Astrocyte (in vitro differentiated cells and primary cell): ENCODE data around the gene LMTK2. TPM values are rescaled to one million over a fixed set of nuclear protein-coding genes. Genes with fewer than 3 reads are reported as not detected.

Experiments
- DNase-seq: peaks from one replicate; pipeline ENCODE4 v3.0.0-alpha.2; 2010; ENCODE audit warnings: low read depth
- FAIRE-seq: peaks from 2 replicates; lab custom pipeline; 2011; peaks lifted over from hg19 to GRCh38; lab: Jason Lieb, UNC
- H2AFZ ChIP-seq: 2 replicates; pipeline ENCODE4 v1.6.0; 2012; ENCODE audit warnings: low read depth, low read length, inconsistent platforms
- H3K27ac ChIP-seq: 2 replicates; pipeline ENCODE4 v1.5.1; 2011; ENCODE audit warnings: low read depth, low read length, inconsistent platforms
- H3K27me3 ChIP-seq: 2 replicates; pipeline ENCODE4 v1.6.0; 2011; ENCODE audit warnings: low read length, inconsistent platforms; ENCODE audit not compliant: insufficient read depth
- H3K36me3 ChIP-seq: 2 replicates; pipeline ENCODE4 v1.5.1; 2011; ENCODE audit warnings: low read length, inconsistent platforms; ENCODE audit not compliant: insufficient read depth
- H3K4me1 ChIP-seq: 2 replicates; pipeline ENCODE4 v1.5.1; 2011; ENCODE audit warnings: low read length, inconsistent platforms; ENCODE audit not compliant: insufficient read depth
- H3K4me2 ChIP-seq: 2 replicates; pipeline ENCODE4 v1.6.0; 2012; ENCODE audit warnings: low read length, inconsistent platforms
- H3K4me3 ChIP-seq: 2 replicates; pipeline ENCODE4 v1.5.1; 2011; ENCODE audit warnings: low read depth, mild to moderate bottlenecking, low read length, inconsistent platforms; ENCODE audit not compliant: insufficient read depth
- H3K79me2 ChIP-seq: 2 replicates; pipeline ENCODE4 v1.6.0; 2012; ENCODE audit warnings: mild to moderate bottlenecking, low read length, inconsistent platforms; ENCODE audit not compliant: insufficient read depth
- H3K9ac ChIP-seq: 2 replicates; pipeline ENCODE4 v1.6.0; 2012; ENCODE audit warnings: mild to moderate bottlenecking, low read length, inconsistent platforms
- H3K9me3 ChIP-seq: 2 replicates; pipeline ENCODE4 v1.5.1; 2012; ENCODE audit warnings: low read depth, mild to moderate bottlenecking, low read length, inconsistent platforms; ENCODE audit not compliant: insufficient read depth
- H4K20me1 ChIP-seq: 2 replicates; pipeline ENCODE4 v1.6.0; 2012; ENCODE audit warnings: low read length, inconsistent platforms; ENCODE audit not compliant: insufficient read depth
- H3K27ac Mint-ChIP-seq: one replicate; pipeline ENCODE4 v1.8.0; 2021; ENCODE audit warnings: mild to moderate bottlenecking, mixed read lengths; ENCODE audit not compliant: unreplicated experiment
- H3K27me3 Mint-ChIP-seq: one replicate; pipeline ENCODE4 v1.8.0; 2021; ENCODE audit warnings: low read depth, mixed read lengths; ENCODE audit not compliant: unreplicated experiment
- H3K36me3 Mint-ChIP-seq: one replicate; pipeline ENCODE4 v1.8.0; 2021; ENCODE audit warnings: low read depth, mixed read lengths; ENCODE audit not compliant: unreplicated experiment
- H3K4me1 Mint-ChIP-seq: one replicate; pipeline ENCODE4 v1.8.0; 2021; ENCODE audit warnings: low read depth, mixed read lengths; ENCODE audit not compliant: unreplicated experiment
- H3K4me3 Mint-ChIP-seq: one replicate; pipeline ENCODE4 v1.8.0; 2021; ENCODE audit warnings: mild to moderate bottlenecking, moderate library complexity, mixed read lengths; ENCODE audit not compliant: unreplicated experiment
- H3K9me3 Mint-ChIP-seq: one replicate; pipeline ENCODE4 v1.8.0; 2021; ENCODE audit warnings: mild to moderate bottlenecking, mixed read lengths; ENCODE audit not compliant: unreplicated experiment
- EZH2 ChIP-seq: IDR thresholded peaks from 2 replicates; pipeline ENCODE4 v1.6.1; 2012; ENCODE audit warnings: mild to moderate bottlenecking, low read length, inconsistent platforms; ENCODE audit not compliant: insufficient read depth
- total RNA-seq: library from RNA; stranded (reverse); gene quantifications from 2 replicates; pipeline ENCODE4 v1.2.1, GENCODE V29; 2021
- TF ChIP-seq, protein P1 (sequence below): IDR thresholded peaks from 2 replicates; pipeline ENCODE4 v1.5.1; 2011; ENCODE audit warnings: low read depth, mild to moderate bottlenecking, inconsistent platforms, low read length, moderate library complexity; ENCODE audit not compliant: insufficient read depth

The LMTK2 gene
- total RNA-seq, 1 donor from 2014 or later = 15.2 TPM

DNA sequence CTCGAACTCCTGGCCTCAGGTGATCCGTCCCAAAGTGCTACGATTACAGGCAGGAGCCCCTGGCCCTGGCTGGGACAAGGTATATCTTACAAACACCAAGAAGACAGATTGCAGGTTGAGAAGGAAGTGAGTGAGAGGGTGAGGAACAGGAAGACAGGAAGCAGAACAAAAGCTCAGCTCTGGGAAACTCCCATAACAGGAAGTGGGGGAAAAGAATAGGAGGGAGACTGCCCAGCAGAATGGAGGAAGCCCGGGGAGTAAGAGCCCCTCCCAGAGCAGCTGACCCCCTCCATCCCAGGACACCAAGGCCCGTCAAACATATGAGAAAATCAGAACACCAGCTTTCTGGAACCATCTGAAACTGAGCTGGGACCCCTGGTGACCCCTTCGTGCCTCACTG, 142.4 kb downstream of the LMTK2 start:
- no peak overlapping the region for H2AFZ ChIP-seq
- no peak overlapping the region for H3K27ac Mint-ChIP-seq
- FAIRE-seq = no peak
- H3K4me1 Mint-ChIP-seq = peaks cover 12% of the 10 kb centered on the region
- H3K4me2 ChIP-seq = no peak overlapping the region
- H3K4me1 ChIP-seq = peaks cover 5% of the 10 kb centered on the region
- H3K27me3 Mint-ChIP-seq = peaks cover 2% of the 10 kb centered on the region
- peaks cover 5% of the 10 kb centered on the region for H3K36me3 Mint-ChIP-seq
- TF ChIP-seq EZH2 = no peak
- TF ChIP-seq, protein P1, sequence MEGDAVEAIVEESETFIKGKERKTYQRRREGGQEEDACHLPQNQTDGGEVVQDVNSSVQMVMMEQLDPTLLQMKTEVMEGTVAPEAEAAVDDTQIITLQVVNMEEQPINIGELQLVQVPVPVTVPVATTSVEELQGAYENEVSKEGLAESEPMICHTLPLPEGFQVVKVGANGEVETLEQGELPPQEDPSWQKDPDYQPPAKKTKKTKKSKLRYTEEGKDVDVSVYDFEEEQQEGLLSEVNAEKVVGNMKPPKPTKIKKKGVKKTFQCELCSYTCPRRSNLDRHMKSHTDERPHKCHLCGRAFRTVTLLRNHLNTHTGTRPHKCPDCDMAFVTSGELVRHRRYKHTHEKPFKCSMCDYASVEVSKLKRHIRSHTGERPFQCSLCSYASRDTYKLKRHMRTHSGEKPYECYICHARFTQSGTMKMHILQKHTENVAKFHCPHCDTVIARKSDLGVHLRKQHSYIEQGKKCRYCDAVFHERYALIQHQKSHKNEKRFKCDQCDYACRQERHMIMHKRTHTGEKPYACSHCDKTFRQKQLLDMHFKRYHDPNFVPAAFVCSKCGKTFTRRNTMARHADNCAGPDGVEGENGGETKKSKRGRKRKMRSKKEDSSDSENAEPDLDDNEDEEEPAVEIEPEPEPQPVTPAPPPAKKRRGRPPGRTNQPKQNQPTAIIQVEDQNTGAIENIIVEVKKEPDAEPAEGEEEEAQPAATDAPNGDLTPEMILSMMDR = no peak
- no peak overlapping the region for H3K4me3 Mint-ChIP-seq
- no peaks in the 10 kb centered on the region for H3K27me3 ChIP-seq
- no peak overlapping the region for H3K27ac ChIP-seq
- H3K9me3 Mint-ChIP-seq = no peaks in the 10 kb centered on the region
- DNase-seq = no peak
- no peaks in the 10 kb centered on the region for H4K20me1 ChIP-seq
- H3K9ac ChIP-seq = no peak overlapping the region
- no peak overlapping the region for H3K4me3 ChIP-seq
- H3K36me3 ChIP-seq = no peaks in the 10 kb centered on the region
- peaks cover 36% of the 10 kb centered on the region for H3K79me2 ChIP-seq
- no peaks in the 10 kb centered on the region for H3K9me3 ChIP-seq

DNA sequence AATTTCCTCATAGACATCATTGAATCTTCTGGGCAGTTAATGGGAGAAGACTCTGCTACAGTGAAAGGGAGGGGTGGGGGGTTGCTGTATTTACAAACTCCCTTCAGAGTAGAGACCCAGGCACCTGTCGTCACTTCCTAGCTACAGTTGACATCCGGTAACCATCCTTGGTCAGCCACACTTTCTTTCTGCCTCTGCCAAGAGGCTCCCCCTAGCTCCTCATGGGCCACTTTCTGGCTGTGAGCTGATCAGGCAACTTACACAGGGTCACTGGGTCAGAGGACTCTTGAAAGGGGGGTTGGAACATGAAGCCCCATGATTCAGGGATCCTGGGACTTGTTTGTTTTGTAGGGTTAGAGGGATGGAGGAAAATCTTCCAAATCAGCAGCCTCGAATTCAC, 144.1 kb downstream of the LMTK2 start:
- no peak for TF ChIP-seq EZH2
- TF ChIP-seq, protein P1 = no peak
- peaks cover 3% of the 10 kb centered on the region for H3K36me3 Mint-ChIP-seq
- H4K20me1 ChIP-seq = no peaks in the 10 kb centered on the region
- no peaks in the 10 kb centered on the region for H3K9me3 Mint-ChIP-seq
- H3K4me1 ChIP-seq = peaks cover 5% of the 10 kb centered on the region
- H3K4me3 ChIP-seq = no peak overlapping the region
- H3K27me3 ChIP-seq = no peaks in the 10 kb centered on the region
- H2AFZ ChIP-seq = no peak overlapping the region
- FAIRE-seq (no peak), DNase-seq (no peak)
- peak overlapping the region; percentile 93 for H3K4me3 Mint-ChIP-seq
- H3K36me3 ChIP-seq = no peaks in the 10 kb centered on the region
- no peaks in the 10 kb centered on the region for H3K9me3 ChIP-seq
- no peak overlapping the region for H3K27ac Mint-ChIP-seq
- peak overlapping the region; percentile 88 for H3K9ac ChIP-seq
- H3K27ac ChIP-seq = no peak overlapping the region
- H3K4me2 ChIP-seq = peak overlapping the region; percentile 95
- peaks cover 41% of the 10 kb centered on the region for H3K79me2 ChIP-seq
- peaks cover 2% of the 10 kb centered on the region for H3K27me3 Mint-ChIP-seq
- peaks cover 12% of the 10 kb centered on the region for H3K4me1 Mint-ChIP-seq

DNA sequence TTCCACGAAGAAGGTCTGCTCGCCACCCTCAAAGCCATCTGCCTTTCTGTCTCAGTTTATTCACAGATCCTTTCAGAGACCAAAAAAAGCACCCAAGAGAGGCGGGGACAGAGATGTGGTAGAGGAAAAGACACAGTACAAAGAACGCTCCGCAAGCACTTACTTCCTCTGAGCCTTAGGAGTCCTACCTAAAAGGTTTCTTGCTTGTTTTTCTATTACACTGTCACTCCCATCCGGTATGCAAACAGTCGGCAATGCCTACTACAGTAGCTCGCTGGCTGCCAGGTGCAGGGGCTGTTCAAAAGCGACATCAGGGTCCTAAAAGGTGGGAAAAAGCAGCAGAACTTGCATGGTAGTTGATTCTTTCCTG, 144.6 kb downstream of the LMTK2 start:
- Histone ChIP-seq H3K9me3 (no peaks in the 10 kb centered on the region), H3K36me3 (no peaks in the 10 kb centered on the region), H3K27ac (no peak overlapping the region), H3K9ac (peak overlapping the region; percentile 88), H3K4me2 (peak overlapping the region; percentile 95), H3K79me2 (peaks cover 41% of the 10 kb centered on the region), H3K27me3 (no peaks in the 10 kb centered on the region), H4K20me1 (no peaks in the 10 kb centered on the region), H3K4me1 (peaks cover 5% of the 10 kb centered on the region), H3K4me3 (peak overlapping the region; percentile 79), H2AFZ (peak overlapping the region; percentile 97)
- Mint-ChIP-seq H3K9me3 (no peaks in the 10 kb centered on the region), H3K4me3 (peak overlapping the region; percentile 93), H3K27me3 (peaks cover 2% of the 10 kb centered on the region), H3K4me1 (peaks cover 12% of the 10 kb centered on the region), H3K36me3 (peaks cover 3% of the 10 kb centered on the region), H3K27ac (no peak overlapping the region)
- TF ChIP-seq EZH2 = no peak
- TF ChIP-seq, protein P1 = no peak
- FAIRE-seq (no peak), DNase-seq (no peak)
